DMS79 treated with DMSO at 0.1 percent for 48 hours (cell line): ENCODE measurements around the gene AGAP3.

ENCODE experiments used
- DNase-seq: peaks from one replicate; lab custom pipeline; 2025; lab: John Stamatoyannopoulos, UW

AGAP3 gene

DNA sequence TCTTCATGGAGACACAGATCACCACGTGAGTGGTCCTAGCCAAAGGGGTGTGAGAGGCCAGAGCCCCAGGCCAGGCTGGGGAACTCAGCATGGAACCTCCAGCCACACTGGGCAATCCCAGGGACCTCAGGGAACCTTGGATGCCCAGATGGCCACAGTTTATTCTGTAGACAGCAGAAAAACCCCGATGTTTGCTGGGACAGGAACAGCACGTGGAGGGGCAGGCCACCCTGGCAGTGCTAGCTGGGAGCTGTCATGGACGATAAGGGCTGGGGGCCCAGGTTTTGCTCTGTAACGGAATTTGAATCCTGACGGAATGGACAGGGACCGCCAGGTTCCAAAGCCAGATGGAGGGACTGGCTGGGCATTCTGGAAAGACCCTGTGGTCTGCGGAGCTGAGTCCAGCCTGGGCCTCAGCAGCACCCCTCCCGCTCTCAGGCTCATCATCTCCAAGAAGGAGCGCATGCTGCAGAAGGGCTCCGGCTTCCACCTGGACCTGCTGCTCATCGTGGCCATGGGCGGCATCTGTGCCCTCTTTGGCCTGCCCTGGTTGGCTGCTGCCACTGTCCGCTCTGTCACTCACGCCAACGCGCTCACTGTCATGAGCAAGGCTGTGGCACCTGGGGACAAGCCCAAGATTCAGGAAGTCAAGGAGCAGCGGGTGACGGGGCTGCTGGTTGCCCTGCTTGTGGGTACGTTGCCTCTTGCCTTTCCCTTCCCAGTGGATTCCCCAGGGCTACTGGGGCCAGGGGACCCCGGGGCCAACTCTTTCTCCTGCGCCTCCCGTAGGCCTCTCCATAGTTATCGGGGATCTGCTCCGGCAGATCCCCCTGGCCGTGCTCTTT lies 11.2 kb upstream of the AGAP3 start:
- DNase-seq: no peak

DNA sequence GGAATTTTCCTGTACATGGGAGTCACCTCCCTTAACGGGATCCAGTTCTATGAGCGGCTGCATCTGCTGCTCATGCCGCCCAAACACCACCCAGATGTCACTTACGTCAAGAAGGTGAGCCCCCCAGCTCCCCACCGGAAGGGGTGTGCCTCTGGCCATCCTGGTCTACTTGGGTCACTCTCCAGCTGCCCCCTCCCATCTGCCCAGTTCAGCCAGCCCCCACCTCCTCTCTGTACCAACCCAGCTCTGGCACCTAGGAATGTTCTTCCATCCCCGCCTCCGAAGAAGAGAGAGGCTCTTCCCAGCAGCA lies 10.7 kb upstream of the AGAP3 start:
- DNase-seq: no peak

DNA sequence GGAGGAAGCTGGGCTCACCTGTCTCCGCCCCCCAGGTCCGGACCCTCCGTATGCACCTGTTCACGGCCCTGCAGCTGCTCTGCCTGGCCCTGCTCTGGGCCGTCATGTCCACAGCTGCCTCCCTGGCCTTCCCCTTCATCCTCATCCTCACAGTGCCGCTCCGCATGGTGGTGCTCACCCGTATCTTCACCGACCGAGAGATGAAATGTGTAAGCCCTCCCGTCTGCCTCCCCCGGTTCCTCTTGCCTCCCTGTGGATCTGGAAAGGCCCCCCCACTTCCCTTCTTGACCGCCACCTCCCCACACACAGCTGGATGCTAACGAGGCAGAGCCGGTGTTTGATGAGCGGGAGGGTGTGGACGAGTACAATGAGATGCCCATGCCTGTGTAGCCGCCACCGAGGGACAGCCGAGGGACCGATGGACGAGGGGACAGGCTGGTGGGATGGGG lies 10.3 kb upstream of the AGAP3 start:
- no peak for DNase-seq

DNA sequence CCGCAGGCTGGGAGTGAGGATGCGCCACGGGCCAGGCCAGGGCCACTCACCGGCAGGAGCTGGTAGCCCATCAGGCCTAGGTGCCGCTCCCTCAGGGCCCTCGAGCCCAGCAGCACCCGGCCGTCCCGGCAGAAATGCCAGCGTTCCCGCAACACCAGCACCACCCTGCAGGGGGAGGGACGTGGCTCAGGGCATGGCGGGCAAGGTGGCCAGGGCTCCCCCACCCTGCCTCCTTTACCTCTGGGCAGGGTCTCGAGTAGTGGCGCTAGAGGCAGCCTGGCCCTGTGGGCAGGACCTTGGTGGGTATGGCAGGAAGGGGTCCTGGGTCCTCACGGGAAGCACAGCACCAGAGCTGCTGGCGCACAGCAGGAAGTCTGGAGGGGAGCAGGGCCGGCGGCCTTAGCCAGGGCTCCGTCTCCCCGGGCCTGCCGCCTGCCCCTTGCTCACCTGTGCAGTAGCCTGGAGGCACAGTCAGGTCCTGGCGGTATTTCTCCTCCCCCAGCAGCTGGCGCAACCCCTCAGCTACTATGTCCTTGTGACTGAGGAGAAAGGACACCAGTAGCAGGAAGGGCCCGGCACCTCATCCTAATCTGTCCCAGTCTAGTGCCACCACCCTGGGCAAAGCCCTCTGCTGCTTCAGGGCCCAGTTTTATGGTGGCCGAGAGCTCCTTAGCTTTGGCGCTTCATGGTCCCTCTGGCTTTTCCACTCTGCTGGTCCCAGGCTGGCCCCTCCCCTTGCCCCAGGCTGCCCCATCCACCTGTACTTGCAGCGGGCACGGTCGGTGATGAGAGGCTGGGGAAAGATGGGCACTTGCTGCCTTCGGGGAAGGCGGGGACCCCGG lies 9.2 kb upstream of the AGAP3 start:
- DNase-seq: peak; percentile 37

DNA sequence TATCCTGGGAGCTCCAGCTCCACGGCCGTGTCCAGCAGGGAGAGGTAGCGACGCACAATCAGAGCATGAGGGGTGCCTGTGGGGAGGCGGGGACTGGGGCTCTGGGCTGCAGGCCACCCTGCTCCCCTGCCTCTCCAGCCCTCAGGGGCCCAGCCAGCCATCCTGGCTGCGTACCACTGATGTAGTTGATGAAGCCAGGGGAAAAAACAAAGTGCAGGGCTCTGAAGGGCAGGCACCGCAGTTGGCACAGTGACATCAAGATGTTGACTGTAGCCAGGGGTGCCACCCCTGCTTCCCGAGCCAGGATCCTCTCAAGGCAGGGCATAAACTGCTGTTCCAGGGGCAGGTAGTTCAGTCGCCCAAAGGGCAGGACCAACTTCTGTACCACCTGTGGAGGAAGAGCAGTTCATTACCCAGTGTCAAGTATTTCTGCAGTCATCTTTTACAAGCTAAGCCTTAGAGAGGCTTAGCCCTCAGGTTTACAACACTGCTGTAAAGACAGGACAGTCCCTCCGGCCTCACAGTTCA lies 8.5 kb upstream of the AGAP3 start:
- DNase-seq: peak; percentile 38

DNA sequence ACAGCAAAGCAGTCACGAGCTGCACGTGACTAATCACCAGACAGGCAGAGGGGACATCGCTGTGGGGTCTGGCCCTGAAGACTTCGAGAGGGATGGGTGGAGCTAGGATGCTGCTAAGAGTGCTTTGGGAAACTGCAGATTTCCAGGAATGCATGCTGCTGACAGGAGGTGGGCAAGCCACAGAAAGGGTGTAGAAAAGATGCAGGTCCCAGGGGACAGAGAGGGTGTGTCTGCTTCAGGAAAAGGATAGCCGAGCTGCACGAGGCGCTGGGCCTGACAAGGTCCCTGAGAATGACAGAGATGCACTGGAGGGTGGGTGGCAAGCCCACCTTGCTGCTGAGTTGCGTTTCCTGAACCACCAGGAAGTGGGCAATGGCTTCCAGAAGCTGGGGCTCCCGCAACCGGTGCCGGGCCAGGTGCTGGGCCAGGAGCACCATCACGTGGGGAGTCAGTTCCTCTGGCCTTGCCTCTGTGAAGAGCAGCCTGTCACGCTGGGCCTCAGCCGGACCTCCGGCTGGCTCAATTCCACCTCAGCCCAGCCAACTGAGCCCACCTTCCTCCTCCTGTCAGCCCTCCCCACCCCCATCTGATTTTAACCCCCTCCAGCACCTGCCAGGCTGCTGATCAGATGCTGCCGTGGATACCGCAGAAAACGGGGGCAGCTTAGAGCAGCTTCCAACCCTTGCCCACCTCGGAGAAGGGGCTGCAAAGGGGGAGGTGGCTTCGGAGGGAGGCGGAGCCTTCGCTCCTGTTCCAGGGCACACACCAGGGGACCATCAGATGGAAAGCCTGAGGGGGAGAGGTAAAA lies 7.8 kb upstream of the AGAP3 start:
- no peak for DNase-seq

DNA sequence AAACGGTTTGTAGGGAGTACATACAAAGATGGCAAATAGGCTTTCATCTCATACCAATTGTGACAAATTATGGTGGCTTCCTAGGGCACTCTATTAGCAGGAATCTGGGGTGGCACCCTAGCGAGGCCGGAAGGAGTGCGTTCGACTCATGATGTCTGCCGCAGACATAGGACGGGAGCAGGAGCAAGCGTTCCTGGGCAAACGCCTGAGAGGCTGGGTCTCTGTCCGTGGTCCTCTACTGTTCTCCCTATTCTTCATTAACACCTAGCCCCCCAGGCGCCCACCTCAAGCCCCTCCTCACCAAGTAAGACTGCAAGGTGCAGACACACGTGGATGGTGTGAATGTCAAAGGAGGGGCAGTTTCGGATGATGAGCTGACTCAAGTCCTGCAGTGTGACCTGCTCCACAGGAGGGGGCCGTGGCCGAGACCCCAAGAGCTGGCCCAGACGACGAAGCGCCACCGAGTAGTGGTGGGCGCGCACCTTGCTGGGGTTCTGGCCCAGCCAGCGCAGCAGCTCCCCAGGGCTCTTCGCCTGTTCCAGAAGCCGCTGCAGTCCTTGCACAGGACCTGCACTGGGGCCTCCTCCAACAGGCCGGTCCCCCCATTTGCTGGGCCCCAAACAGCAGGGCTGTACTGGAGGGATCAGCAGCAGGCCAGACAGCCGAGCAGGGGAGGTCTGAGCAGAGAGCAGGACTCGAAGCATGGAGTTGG lies 6.9 kb upstream of the AGAP3 start:
- no peak for DNase-seq

DNA sequence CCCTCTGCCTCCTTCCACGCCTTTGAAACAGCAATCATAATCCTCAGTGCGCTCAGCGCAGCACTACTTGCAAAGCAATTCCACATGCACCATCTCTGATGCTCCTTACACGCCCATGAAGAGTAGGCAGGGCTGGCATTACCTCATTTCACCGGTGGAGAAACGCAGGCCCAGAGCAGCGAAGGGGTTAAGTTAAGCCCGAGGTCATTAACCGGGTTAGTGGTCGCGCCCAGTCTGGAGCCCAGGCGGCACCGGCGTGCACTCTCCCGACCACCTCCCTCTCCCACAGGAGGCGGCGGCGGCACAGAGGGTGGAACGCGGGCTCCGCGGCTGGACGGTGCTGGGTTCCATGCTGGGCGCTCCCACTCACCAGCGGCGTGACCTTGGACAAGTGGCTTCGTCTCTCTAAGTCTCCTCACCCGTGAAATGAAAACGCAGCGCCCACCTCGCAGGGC lies 6.2 kb upstream of the AGAP3 start:
- no peak for DNase-seq

DNA sequence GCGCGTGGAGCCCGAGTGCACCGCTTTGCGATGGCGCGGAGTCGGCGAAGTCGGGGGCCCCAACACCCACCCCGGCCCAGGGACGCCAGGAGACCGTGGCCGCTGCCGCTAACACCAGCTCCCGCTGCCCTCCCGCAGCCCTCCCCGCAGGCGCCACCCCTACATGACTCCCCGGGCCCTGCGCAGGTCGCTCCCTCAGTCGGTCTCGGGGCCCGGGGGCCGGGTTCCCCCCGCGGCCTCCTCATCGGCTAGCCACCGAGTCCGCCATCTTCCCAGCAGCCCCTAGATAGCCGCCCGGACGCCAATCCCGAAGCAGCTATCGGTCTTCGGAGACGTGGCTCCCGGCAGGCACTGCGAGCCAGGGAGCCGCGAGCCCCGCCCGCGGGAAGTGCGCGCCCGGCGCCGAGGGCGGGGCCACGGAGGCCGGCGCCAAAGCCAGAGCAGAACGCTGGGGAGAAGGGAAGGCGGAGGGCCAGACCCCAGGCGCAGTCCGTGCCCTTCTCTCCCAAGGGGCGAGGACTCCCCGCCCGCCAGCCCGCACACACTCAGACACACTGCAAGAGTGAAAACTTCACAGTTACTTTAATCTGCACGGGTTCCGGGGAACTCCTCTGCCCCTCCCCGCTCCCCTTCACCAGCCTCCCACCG lies 5.6 kb upstream of the AGAP3 start, which contains the start of gene FASTK:
Gene FASTK (minus strand): TSS at position 288 of the 648 bp plus-strand sequence. CDS start 43 bp downstream, at position 245.
- peak; percentile 45 for DNase-seq

DNA sequence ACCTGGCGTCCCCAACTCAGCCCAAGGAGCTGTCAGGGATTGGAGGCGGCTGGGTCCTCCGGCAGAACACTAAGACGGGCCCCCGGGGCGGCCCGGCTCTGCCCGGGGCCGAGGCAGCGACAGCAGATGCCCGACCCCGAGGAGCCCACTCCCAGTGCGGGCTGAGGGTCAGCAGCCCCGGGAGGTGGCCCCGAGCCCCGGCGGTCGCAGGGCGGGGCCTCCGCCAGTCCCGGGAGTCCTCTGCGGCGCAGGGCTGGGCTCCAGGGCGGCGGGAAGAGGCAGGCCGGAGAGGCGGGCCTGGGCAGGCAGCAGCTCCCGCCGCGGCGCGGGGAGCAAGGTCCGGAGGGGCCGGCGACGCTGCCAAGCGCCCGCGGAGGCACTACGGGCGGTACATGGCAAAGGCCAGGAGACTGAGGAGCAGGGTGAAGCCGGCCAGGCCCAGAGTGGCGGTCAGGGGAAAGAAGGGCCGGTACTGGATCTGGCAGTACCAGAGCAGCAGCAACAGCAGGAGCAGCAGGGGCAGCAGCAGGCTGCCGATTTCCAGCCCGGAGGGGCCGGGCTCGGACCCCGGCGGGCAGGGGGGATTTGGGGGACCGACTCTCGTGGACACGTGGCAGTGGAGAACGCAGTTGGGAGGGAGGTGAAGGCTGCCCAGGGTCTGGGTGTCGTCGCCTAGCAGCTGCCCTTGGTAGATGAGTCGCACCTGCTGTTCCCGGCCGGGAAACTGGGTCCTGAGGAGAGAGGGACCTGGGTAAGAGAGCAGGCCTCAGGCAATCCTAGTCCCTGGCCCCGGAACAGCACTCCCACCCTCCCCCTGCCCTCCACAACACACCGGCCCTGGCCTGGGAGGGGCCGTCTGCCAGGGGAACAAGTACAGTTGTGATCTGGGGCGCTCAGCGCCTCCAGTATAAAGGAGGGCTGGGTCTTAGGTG lies 4.8 kb upstream of the AGAP3 start:
- no peak for DNase-seq

DNA sequence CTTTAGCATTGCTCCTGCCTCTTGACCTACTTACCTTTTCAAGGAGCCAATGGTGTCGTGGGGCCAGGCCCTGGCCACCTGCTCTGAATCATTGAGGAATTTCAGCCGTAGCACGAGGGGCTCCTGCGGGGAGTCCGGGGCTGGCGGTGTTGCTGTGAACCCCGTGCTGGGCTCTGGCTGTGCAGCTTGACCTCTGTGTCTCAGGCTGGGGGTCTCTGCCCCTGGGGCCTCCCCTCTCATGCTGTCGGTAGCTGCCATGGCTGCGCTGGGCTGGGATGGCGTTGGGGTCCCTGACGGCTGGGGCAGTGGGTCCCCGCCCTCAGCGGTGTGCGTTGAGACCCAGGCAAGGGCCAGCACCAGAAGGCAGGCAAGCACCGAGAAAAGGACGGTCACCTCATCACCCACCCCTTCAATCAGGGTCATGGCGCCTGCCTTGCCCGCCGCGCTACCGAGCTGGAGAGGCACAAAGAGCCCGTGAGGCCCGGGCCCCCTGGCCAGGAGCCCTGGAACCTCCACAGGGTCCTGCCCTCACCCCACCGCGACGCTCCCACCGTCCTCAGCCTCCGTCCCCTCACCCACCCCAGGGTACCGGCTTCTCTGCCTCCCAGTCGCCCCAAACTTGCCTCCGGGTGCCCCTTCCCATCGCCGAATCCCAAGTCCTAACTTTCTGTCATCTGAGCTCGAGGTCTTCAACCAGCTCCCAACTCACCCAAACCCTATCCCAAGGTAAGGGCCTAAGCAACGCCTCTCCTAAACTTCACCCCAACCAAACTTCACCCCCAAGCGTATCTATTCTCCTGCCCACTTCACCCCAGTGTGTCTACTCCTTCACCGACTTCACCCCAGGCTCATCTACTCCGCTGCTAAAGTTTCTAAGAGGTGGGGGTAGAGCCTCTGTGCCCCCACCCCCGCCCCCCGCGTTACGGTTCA lies 3.9 kb upstream of the AGAP3 start:
- DNase-seq: no peak

DNA sequence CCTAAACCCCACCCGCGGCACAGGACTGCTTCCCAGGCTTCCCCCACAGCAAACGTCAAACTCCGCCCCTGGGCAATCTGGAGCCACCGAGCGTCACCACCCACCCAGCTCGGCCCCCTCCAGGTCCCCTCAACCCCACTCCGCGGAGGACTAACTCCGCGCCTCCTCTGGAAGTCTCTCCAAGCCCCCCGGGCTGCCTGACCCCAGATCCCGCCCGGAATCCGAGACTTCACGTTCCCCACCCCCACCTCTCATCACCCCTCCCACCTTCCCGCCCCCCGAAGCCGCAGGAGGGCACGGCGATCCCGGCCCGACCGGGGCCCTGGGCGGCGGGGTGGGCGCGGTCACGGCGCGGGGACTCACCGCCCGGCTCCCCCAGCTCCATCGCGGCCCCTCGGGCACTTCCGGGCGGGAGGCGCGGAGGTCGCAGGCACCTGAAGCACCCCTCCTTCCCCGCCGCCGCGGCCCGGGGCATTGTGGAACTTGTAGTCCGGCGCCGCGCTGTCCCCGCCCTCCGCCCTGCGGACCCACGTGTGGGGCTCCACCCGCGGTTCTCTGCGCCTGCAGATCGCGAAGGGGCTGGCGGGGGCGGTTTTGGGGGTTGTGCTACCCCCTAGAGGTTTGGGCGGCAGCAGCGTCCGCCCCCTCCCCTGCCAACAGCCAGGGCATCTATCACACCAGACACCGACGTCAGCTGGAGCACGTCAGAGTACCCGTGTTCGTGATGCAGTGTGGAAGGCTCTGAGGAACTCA lies 3.0 kb upstream of the AGAP3 start, which contains the start of gene TMUB1:
Gene TMUB1 (minus strand): TSS at position 423 of the 753 bp plus-strand sequence. CDS start 930 bp downstream, outside the sequence.
- DNase-seq: peak; percentile 12

DNA sequence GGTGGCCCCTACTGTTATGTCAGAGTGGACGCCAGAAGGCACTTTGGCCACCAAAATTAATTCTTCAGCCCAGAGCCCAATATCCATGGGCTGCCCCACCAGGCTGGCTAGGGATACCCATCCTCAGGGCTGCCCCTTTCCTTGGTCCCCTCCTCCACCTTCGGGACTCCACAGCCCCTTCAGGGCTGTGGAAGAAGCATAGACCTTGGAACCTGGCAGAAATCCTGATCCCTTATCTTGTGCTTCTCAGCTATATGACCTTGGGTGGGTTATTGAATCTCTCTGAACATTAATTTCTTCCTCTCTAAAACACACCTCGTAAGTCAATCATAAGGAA lies 2.5 kb upstream of the AGAP3 start:
- DNase-seq: no peak

DNA sequence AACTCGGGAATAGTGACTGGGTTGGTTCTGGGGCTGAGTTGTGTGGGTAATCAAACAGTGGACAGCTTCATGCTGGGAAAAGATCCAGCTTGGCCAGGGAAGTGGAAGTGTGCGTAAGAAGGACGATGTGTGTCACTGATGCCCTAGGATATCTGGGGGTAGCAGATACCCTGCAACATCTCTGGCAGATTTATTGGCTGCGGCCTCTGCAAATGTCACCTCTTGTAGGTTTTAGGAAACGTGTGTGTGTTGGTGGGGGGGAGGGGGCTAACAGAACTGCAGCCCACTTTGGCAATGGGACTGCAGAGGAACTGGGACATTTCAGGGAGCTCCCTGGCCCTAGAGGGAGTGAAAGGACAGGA lies 965 bp upstream of the AGAP3 start:
- no peak for DNase-seq

DNA sequence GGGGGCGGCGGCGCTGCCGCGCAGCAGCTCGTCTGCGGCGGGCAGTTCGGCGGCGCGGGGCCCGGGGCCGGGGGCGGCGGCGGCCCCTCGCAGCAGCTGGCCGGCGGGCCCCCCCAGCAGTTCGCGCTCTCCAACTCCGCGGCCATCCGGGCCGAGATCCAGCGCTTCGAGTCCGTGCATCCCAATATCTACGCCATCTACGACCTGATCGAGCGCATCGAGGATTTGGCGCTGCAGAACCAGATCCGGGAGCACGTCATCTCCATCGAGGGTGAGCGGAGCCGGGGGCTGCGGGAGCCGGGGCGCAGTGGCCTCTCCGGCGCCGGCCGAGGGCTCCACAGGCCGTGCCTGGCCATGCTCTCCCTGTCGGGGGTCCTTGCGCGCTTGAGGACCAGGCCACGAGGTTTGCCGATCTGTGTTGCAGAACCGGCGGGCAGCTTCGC lies 548 bp downstream of the AGAP3 start:
- no peak for DNase-seq

DNA sequence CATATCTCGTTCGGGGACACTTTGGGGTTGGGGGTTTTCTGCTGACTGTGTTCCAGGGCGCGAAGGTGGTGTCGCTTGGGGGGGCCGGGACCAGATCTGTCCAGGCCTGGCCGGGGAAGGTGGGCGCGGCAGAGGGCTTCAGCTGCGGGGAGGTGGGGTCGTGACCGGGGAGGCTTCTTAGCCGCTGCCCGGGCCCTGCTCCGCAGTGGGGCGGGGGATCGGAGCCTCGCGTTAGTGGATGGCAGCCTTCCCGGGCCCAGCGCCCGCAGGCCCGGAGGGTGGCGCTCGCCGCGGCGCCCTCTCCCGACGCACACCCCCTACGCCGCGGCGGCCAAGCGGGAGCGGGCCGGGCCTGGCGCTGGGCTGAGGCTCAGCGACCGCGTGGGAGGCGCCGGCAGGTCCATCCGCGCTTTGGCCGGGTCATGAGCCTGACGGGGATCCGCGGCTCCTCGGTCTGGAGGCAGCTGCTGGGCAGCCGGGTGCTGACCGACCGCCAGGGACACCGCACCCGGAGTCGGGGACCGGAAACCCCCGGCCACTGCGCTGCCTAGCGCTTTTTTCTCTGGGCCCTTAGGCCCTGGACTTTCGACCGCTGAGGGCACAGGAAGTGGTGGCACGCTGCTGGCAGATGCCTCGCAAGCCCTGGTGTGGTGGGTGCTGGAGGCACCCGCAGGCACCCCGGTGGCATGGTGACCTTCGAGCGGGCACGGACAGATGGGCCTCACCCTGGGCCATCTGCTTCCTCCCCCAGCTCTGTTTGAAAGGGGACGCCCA lies 1.2 kb downstream of the AGAP3 start:
- DNase-seq: no peak
